Activated CD4-positive, alpha-beta T cell treated with anti-CD3 and anti-CD28 coated beads, Interleukin-2, amount 10 ng/mL, durations not matched to agents 7 days and 5 days (primary cell): ENCODE results near the gene TAPT1. TPM values are rescaled to one million over a fixed set of nuclear protein-coding genes. Genes with fewer than 3 reads are reported as not detected.

Experiments
- CTCF ChIA-PET: fragments of 350-600 bp; sonication (Branson Sonifier 250); formaldehyde crosslinking; loops from one replicate; lab custom pipeline; 2021; ENCODE audit warnings: antibody characterized with exemption; lab: Charles Lee
- POLR2A ChIA-PET: fragments of 350-600 bp; sonication (Branson Sonifier 250); formaldehyde crosslinking; loops from one replicate; lab custom pipeline; 2021; ENCODE audit warnings: antibody characterized with exemption; lab: Charles Lee
- DNase-seq: peaks from one replicate; pipeline ENCODE4 v3.0.0-alpha.2; 2020
- H3K27ac Mint-ChIP-seq: one replicate; pipeline ENCODE4 v1.8.0; 2021; ENCODE audit warnings: mild to moderate bottlenecking, moderate library complexity, mixed read lengths
- H3K27me3 Mint-ChIP-seq: one replicate; pipeline ENCODE4 v1.8.0; 2021; ENCODE audit warnings: mixed read lengths
- H3K36me3 Mint-ChIP-seq: one replicate; pipeline ENCODE4 v1.8.0; 2021; ENCODE audit warnings: low read depth, mixed read lengths
- H3K4me1 Mint-ChIP-seq: one replicate; pipeline ENCODE4 v1.8.0; 2021; ENCODE audit warnings: mixed read lengths
- H3K4me3 Mint-ChIP-seq: one replicate; pipeline ENCODE4 v1.8.0; 2021; ENCODE audit warnings: mild to moderate bottlenecking, moderate library complexity, mixed read lengths
- H3K9me3 Mint-ChIP-seq: one replicate; pipeline ENCODE4 v1.8.0; 2021; ENCODE audit warnings: mixed read lengths
- total RNA-seq, 2 experiments: library from RNA; stranded (reverse); gene quantifications; one replicate each; pipeline ENCODE4 v1.2.3, GENCODE V29; 2021

The TAPT1 gene
- total RNA-seq, 2 experiments from 2014 or later, result 49.6 to 58.2 TPM

- no peak for DNase-seq
- Mint-ChIP-seq H3K4me1 (peaks cover 5% of the 10 kb centered on the region), H3K27ac (no peak overlapping the region), H3K4me3 (no peak overlapping the region), H3K36me3 (peaks cover 2% of the 10 kb centered on the region), H3K27me3 (peaks cover 3% of the 10 kb centered on the region), H3K9me3 (no peaks in the 10 kb centered on the region)
- ChIA-PET POLR2A (interaction anchor here (0.6 kb wide), 1 partner anchor 13 kb away, joined by 3 read pairs; no protein-coding TSS in a partner anchor), CTCF (interaction anchor here (1.1 kb wide), 1 partner anchor 15 kb away, joined by 3 read pairs; no protein-coding TSS in a partner anchor)
Measured at GRCh38 chr4:16238327-16238726, 12.1 kb upstream of the TAPT1 start.

DNA sequence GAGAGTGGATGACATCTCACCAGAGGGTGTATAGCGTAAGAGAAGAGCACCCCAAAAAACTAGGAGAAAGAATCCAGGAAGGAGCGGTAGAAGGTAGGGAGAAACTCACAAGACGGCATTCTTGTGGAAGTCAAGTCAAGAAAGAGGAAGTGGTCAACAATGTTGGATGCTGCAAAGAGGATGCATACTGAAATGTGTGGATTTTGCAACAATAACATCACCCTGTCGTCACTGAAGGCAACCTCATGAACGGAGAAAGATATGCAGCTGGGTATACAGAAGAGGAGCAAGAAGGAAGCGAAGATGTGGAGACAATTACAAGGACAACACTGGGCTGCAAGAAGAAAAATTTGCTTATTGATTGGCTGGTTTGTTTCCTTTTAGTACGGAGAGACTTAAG lies 11.4 kb upstream of the TAPT1 start:
- Mint-ChIP-seq H3K27me3 (peaks cover 3% of the 10 kb centered on the region), H3K4me1 (peaks cover 5% of the 10 kb centered on the region), H3K4me3 (no peak overlapping the region), H3K36me3 (no peaks in the 10 kb centered on the region), H3K27ac (no peak overlapping the region), H3K9me3 (no peaks in the 10 kb centered on the region)
- ChIA-PET CTCF (interaction anchor here (1.1 kb wide), 1 partner anchor 16 kb away, joined by 3 read pairs; no protein-coding TSS in a partner anchor), POLR2A (interaction anchor here (0.6 kb wide), 1 partner anchor 13 kb away, joined by 3 read pairs; no protein-coding TSS in a partner anchor)
- no peak for DNase-seq

DNA sequence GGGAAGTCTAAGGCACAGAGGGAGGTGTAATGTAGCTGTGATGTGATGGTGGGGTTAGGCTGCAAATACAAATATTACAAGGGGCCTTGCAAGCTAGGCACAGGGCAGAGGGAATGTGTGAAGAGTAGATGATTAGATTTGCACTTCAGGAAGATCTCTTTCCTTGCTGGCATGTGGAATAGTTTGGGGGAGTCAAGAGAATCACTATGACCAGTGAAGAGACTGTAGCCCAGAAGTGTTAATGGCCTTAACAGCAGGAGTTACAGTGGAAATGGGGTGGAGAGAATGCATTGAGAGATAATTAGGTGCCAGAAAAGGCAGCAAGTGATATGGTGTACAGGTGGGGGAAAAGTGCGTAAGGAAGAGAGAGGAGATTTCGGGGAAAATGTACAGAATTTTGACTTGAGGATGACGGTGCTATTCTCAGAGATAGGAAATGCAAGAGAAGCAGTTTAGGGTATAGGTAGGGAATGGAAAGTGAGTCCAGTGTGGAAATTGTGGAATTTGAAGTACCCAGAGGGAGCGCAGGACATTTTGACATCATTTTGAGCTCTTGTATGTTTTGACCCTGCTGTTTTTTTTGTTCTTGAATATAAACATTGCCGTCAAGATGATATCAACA lies 10.2 kb upstream of the TAPT1 start:
- Mint-ChIP-seq H3K36me3 (no peaks in the 10 kb centered on the region), H3K27ac (no peak overlapping the region), H3K4me1 (peaks cover 15% of the 10 kb centered on the region), H3K27me3 (peaks cover 3% of the 10 kb centered on the region), H3K4me3 (no peak overlapping the region), H3K9me3 (no peaks in the 10 kb centered on the region)
- no peak for DNase-seq
- POLR2A ChIA-PET, result no interaction called here
- CTCF ChIA-PET, result no interaction called here

DNA sequence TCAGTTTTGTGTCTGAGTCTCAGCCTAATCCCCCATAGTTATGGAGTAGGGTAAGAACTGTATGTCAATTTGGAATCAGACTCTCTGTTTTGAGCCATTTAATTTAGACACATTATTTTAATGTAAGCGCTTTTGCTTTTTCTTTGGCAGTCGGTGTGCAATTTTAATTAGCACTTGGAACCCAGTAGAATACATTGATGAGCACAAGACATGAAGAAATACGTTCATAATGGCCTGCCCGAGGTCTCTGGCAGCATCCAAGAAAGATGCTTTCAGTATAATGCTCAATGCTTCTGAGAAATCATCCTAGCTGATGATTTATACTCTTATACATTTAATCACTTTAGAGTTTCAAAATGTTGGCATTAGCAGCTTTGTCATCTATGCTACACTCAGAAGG lies 8.9 kb upstream of the TAPT1 start:
- ChIA-PET POLR2A (no interaction called here), CTCF (interaction anchor here (0.6 kb wide), 1 partner anchor 80 kb away, joined by 4 read pairs; no protein-coding TSS in a partner anchor)
- no peak for DNase-seq
- no peaks in the 10 kb centered on the region for H3K9me3 Mint-ChIP-seq
- H3K4me3 Mint-ChIP-seq, result no peak overlapping the region
- H3K36me3 Mint-ChIP-seq, result no peaks in the 10 kb centered on the region
- peaks cover 16% of the 10 kb centered on the region for H3K4me1 Mint-ChIP-seq
- no peak overlapping the region for H3K27ac Mint-ChIP-seq
- H3K27me3 Mint-ChIP-seq, result peaks cover 3% of the 10 kb centered on the region

DNA sequence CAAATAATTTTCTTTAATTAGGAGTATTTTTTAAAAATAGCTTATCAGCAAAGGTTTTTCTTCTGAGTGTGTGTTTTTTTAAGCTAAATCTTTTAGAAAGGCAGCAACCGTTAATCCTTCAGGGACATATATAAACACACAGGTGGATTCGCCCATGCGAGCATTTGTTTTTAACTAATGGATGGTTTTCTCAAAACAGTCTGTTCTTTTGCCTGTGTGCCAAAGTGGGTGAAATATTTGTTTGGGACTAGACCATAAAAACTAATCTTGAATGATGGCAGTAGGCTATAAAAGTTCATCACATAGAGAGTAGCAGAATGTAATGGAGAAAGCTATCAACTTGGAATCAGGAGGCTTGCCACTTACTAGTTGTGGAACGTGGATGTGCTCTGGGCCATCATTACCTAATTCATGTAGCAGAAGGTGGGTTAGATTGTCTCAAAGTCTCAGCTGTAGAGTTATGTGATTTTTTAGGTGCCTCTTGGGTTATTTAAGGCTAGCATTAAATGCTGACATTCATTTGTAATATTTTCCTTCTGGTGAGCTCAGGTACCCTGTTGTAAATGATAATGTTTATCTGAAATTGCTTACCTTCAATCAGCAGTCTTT lies 7.4 kb upstream of the TAPT1 start:
- Mint-ChIP-seq H3K4me1 (peaks cover 19% of the 10 kb centered on the region), H3K36me3 (peaks cover 2% of the 10 kb centered on the region), H3K27ac (no peak overlapping the region), H3K27me3 (peaks cover 3% of the 10 kb centered on the region), H3K9me3 (no peaks in the 10 kb centered on the region), H3K4me3 (no peak overlapping the region)
- DNase-seq, result no peak
- POLR2A ChIA-PET, result no interaction called here
- CTCF ChIA-PET, result interaction anchor here (1.1 kb wide), 1 partner anchor 20 kb away, joined by 3 read pairs; no protein-coding TSS in a partner anchor

- H3K4me3 Mint-ChIP-seq, result no peak overlapping the region
- ChIA-PET CTCF (interaction anchor here (0.7 kb wide), 1 partner anchor 23 kb away, joined by 4 read pairs; no protein-coding TSS in a partner anchor), POLR2A (no interaction called here)
- H3K9me3 Mint-ChIP-seq, result no peaks in the 10 kb centered on the region
- H3K36me3 Mint-ChIP-seq, result peaks cover 3% of the 10 kb centered on the region
- no peak for DNase-seq
- no peak overlapping the region for H3K27ac Mint-ChIP-seq
- H3K4me1 Mint-ChIP-seq, result peaks cover 24% of the 10 kb centered on the region
- H3K27me3 Mint-ChIP-seq, result peaks cover 3% of the 10 kb centered on the region
Measured at GRCh38 chr4:16231570-16232245, 5.4 kb upstream of the TAPT1 start.

DNA sequence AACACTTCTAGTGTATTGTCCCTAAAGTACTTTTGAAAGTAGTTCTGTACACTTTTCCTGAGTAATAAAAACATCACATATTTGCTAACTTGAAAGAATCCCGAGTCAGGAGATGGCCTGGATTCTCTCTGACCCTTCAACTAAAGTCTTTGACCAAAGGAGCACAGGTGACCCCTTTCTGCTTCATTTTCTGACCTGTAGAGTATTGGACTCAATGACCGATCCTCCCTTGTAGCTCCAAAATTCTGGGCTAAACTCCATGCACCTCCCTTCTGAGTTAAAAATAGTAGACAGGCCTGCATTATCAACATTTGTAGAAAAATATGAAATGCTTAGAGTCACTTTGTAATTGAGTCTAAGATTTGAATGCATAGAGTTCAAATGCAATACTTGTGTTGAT lies 4.0 kb upstream of the TAPT1 start:
- H3K4me1 Mint-ChIP-seq, result peaks cover 24% of the 10 kb centered on the region
- no peak for DNase-seq
- ChIA-PET CTCF (no interaction called here), POLR2A (no interaction called here)
- H3K9me3 Mint-ChIP-seq, result no peaks in the 10 kb centered on the region
- peaks cover 3% of the 10 kb centered on the region for H3K27me3 Mint-ChIP-seq
- peaks cover 6% of the 10 kb centered on the region for H3K36me3 Mint-ChIP-seq
- H3K27ac Mint-ChIP-seq, result no peak overlapping the region
- H3K4me3 Mint-ChIP-seq, result no peak overlapping the region

DNA sequence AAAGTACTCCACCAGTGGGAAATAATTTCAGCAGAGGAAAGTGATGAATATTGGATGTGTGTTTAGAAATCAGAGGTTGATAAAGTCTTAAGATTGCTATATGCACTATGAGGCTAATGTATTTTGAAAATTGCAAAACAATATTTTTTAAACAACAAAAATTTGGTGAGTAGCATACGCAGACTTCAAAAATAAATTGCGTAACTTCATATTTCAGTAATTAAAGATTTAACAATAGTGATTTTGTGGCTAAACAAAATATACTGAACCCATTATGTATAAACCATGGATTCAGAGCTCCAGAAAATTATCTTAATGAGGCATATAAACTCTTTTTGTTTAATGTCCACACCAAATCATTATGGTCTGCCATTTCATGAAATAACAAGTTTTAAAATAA lies 3.3 kb upstream of the TAPT1 start:
- CTCF ChIA-PET, result no interaction called here
- Mint-ChIP-seq H3K27ac (no peak overlapping the region), H3K36me3 (peaks cover 10% of the 10 kb centered on the region), H3K4me3 (no peak overlapping the region), H3K4me1 (peaks cover 30% of the 10 kb centered on the region), H3K27me3 (peaks cover 3% of the 10 kb centered on the region), H3K9me3 (no peaks in the 10 kb centered on the region)
- POLR2A ChIA-PET, result no interaction called here
- no peak for DNase-seq

- Mint-ChIP-seq H3K4me3 (peak overlapping the region; percentile 91), H3K9me3 (no peaks in the 10 kb centered on the region), H3K36me3 (peaks cover 29% of the 10 kb centered on the region), H3K27me3 (no peaks in the 10 kb centered on the region), H3K4me1 (peaks cover 50% of the 10 kb centered on the region), H3K27ac (peak overlapping the region; percentile 96)
- peak; percentile 19 for DNase-seq
- POLR2A ChIA-PET, result interaction anchor here (0.6 kb wide), 1 partner anchor 547 kb away, joined by 14 read pairs; no protein-coding TSS in a partner anchor
- CTCF ChIA-PET, result interaction anchor here (1.0 to 2.5 kb wide), 3 partner anchors 9 to 22 kb away, joined by 3 to 8 read pairs (median 3); no protein-coding TSS in a partner anchor
Measured at GRCh38 chr4:16227462-16227868, 1.2 kb upstream of the TAPT1 start.

- peaks cover 49% of the 10 kb centered on the region for H3K4me1 Mint-ChIP-seq
- H3K27me3 Mint-ChIP-seq, result no peaks in the 10 kb centered on the region
- H3K4me3 Mint-ChIP-seq, result peak overlapping the region; percentile 91
- H3K27ac Mint-ChIP-seq, result peak overlapping the region; percentile 96
- ChIA-PET POLR2A (no interaction called here), CTCF (interaction anchor here (1.0 to 2.5 kb wide), 3 partner anchors 9 to 21 kb away, joined by 3 to 8 read pairs (median 3); no protein-coding TSS in a partner anchor)
- peak; percentile 22 for DNase-seq
- no peaks in the 10 kb centered on the region for H3K9me3 Mint-ChIP-seq
- H3K36me3 Mint-ChIP-seq, result peaks cover 29% of the 10 kb centered on the region
Measured at GRCh38 chr4:16226816-16227461, 668 bp upstream of the TAPT1 start.

- Mint-ChIP-seq H3K4me3 (peak overlapping the region; percentile 86), H3K27ac (peak overlapping the region; percentile 97), H3K9me3 (no peaks in the 10 kb centered on the region), H3K27me3 (no peaks in the 10 kb centered on the region), H3K4me1 (peaks cover 49% of the 10 kb centered on the region), H3K36me3 (peaks cover 34% of the 10 kb centered on the region)
- DNase-seq, result no peak
- ChIA-PET CTCF (no interaction called here), POLR2A (interaction anchor here (0.6 kb wide), 1 partner anchor 13 kb away, joined by 3 read pairs; no protein-coding TSS in a partner anchor)
Measured at GRCh38 chr4:16225167-16225862, 956 bp downstream of the TAPT1 start.
